ENCODE measurements around the gene IGF2.

Gene IGF2

DNA sequence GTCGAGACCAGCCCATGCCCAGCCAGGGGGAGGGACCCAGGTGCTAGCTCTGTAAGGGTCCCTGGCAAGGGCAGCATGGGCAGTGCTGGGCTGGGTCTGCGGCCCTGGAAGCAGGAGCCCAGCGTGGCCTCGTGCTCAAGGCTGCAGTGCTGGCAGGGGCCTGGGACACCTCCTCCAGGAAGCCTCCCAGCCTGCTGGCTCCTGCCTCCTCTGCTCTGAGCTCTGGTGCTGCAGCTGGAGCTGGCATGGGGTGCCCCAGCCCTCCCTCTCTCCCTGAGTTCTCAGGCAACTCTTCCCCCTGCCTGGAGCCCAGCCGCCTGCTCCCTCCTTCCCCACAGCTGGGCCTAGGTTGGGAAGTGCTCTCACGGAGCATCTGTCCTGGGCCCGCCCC lies 15.0 kb upstream of the IGF2 start:
- Histone ChIP-seq H4K20me1 (ENCODE audit: insufficient read depth) (no peaks in the 10 kb centered on the region), H3K27me3 (ENCODE audit: insufficient read depth, low read depth) (peaks cover 84% of the 10 kb centered on the region), H3K4me1 (ENCODE audit: low read depth, poor library complexity, severe bottlenecking) (no peaks in the 10 kb centered on the region), H3K79me2 (ENCODE audit: insufficient read depth, low read depth) (no peaks in the 10 kb centered on the region), H3K9ac (no peak overlapping the region), H3K4me2 (no peak overlapping the region), H3K36me3 (ENCODE audit: insufficient read depth) (no peaks in the 10 kb centered on the region), H3K27ac (no peak overlapping the region), H3K4me3 (IDR thresholded peaks at IDR 0.05; ENCODE audit: insufficient read depth, low read depth, low read length) (no peak overlapping the region), H2AFZ (ENCODE audit: low read depth) (no peak overlapping the region)
- TF ChIP-seq, protein P1, sequence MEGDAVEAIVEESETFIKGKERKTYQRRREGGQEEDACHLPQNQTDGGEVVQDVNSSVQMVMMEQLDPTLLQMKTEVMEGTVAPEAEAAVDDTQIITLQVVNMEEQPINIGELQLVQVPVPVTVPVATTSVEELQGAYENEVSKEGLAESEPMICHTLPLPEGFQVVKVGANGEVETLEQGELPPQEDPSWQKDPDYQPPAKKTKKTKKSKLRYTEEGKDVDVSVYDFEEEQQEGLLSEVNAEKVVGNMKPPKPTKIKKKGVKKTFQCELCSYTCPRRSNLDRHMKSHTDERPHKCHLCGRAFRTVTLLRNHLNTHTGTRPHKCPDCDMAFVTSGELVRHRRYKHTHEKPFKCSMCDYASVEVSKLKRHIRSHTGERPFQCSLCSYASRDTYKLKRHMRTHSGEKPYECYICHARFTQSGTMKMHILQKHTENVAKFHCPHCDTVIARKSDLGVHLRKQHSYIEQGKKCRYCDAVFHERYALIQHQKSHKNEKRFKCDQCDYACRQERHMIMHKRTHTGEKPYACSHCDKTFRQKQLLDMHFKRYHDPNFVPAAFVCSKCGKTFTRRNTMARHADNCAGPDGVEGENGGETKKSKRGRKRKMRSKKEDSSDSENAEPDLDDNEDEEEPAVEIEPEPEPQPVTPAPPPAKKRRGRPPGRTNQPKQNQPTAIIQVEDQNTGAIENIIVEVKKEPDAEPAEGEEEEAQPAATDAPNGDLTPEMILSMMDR (conservative IDR thresholded peaks at IDR 0.05; ENCODE audit: low read depth, low read length) = no peak

DNA sequence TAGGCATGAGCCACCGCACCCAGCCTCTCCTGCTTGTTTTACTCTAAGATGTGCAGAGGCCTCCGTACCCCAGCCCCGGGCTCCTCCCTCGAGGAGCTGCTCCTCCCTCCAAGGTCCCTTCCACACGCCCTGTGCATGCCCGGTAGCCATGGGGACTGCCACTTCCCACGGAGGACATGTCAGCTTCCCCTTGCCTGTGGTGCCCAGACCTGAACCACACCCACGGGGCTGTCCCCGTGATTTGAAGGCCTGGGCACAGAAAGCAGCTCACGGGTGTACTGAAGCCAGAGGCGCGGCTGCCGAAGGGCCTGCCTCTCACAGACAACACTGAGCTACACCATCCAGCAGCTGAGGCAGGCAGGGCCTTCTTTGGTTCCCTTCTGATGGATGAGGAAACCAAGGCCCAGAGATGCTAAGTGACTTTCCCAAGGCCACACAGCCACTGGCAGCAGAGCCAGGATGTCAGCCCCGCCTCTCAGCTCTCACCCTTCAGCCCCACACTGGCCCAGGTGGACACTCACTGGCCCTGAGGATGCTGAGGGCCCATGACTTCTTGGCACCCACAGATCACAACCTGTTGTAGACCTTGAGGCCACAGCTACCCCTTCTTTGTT lies 14.5 kb upstream of the IGF2 start:
- Histone ChIP-seq H3K27ac (no peak overlapping the region), H3K79me2 (ENCODE audit: insufficient read depth, low read depth) (no peaks in the 10 kb centered on the region), H3K9ac (no peak overlapping the region), H3K27me3 (ENCODE audit: insufficient read depth, low read depth) (peaks cover 86% of the 10 kb centered on the region), H3K4me3 (IDR thresholded peaks at IDR 0.05; ENCODE audit: insufficient read depth, low read depth, low read length) (no peak overlapping the region), H3K36me3 (ENCODE audit: insufficient read depth) (no peaks in the 10 kb centered on the region), H3K4me1 (ENCODE audit: low read depth, poor library complexity, severe bottlenecking) (no peaks in the 10 kb centered on the region), H3K4me2 (no peak overlapping the region), H4K20me1 (ENCODE audit: insufficient read depth) (no peaks in the 10 kb centered on the region), H2AFZ (ENCODE audit: low read depth) (no peak overlapping the region)
- TF ChIP-seq, protein P1 (conservative IDR thresholded peaks at IDR 0.05; ENCODE audit: low read depth, low read length) = no peak

DNA sequence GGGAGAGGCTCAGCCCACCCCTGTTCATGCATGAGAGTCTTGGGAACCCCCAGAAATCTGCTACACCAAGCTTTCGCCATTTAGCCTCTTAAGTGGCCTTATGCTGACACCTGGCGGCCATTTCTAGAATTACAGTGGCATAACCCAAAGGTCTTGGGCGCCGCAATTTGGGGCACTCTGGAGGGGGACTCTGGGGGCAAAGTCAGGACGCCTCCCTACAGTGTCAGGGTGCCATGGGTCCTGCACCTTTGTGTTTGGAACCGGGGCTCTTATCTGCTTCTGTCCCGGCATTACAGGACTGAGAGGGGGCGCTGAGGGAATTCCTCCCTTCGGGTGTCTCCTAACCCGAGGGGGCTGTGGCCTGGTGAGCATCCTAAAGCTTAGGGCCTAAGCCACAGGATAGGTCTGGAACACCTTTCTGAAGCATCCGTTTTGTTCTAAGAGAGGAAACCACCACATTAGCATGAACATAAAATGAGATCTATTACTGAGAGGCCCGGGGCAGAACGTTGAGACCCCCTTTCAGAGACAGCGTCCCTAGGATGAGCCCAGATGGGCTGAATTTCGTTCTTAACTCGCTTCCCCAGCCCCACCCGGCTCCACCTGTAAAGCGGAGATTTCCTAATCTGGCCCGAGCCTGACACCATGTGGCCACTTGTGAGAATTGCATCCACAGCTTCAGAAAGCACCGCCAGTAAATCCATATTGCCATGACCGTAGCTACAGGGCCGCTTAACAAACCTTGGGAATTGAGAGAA lies 12.5 kb upstream of the IGF2 start:
- Histone ChIP-seq H3K36me3 (ENCODE audit: insufficient read depth) (no peaks in the 10 kb centered on the region), H3K4me1 (ENCODE audit: low read depth, poor library complexity, severe bottlenecking) (no peaks in the 10 kb centered on the region), H4K20me1 (ENCODE audit: insufficient read depth) (no peaks in the 10 kb centered on the region), H3K4me2 (peak overlapping the region; percentile 31; the same call in 1 of the 2 replicates), H3K9ac (no peak overlapping the region), H3K27me3 (ENCODE audit: insufficient read depth, low read depth) (peaks cover 90% of the 10 kb centered on the region), H3K79me2 (ENCODE audit: insufficient read depth, low read depth) (no peaks in the 10 kb centered on the region), H3K27ac (no peak overlapping the region), H3K4me3 (IDR thresholded peaks at IDR 0.05; ENCODE audit: insufficient read depth, low read depth, low read length) (no peak overlapping the region), H2AFZ (ENCODE audit: low read depth) (no peak overlapping the region; the same call in 1 of the 2 replicates)
- TF ChIP-seq, protein P1 (conservative IDR thresholded peaks at IDR 0.05; ENCODE audit: low read depth, low read length) = peak; percentile 93

DNA sequence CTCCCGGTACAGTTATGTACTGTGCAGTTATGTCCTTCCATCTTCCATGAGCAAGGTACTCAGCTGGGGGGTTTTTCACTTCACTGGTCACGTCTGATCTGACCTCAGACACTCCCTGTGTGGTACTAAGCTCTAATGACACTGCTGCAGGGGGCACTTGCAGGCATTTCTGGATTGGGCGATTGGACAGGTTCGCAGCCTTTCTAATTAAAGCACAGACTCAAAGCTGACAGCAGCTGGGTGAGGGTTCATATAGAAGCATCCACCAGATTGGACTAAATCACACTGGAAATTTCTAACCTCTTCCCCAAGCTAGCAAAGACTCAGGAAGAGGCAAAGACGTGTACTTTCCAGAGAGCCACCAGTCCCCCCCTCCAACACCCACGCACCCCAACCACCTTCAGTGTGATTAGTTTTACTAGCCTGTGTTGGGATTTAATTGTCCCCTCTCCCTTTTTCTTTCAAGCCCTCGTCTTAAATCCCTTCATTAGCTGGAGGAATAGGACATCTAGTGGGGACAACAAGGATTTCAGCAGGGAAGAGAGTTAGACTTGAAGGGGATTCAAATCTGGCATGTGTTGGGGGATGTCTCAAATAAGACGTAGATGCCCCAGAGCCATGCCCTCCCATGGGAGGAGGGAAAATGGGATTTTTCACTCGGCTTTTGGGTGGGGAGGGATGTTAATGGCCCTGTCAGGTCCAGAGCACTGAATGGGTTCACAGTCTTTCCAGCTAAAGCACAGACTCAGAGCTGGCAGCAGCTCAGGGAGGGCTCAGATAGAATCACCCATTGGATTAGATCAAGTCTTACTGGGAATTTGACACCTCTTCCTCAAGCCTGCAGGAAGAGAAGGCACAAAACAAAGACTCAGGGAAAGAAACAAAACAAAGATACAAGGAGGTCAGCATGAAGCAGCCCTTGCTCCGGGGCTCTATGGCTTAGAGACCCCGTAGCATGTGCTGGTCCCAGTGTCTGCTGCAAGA lies 11.0 kb upstream of the IGF2 start:
- H3K36me3 ChIP-seq (ENCODE audit: insufficient read depth) = no peaks in the 10 kb centered on the region
- H3K4me1 ChIP-seq (ENCODE audit: low read depth, poor library complexity, severe bottlenecking) = no peaks in the 10 kb centered on the region
- H3K4me2 ChIP-seq = no peak overlapping the region
- no peak overlapping the region for H3K27ac ChIP-seq
- H2AFZ ChIP-seq (ENCODE audit: low read depth) = no peak overlapping the region
- no peaks in the 10 kb centered on the region for H4K20me1 ChIP-seq (ENCODE audit: insufficient read depth)
- TF ChIP-seq, protein P1 (conservative IDR thresholded peaks at IDR 0.05; ENCODE audit: low read depth, low read length) = no peak
- no peak overlapping the region for H3K4me3 ChIP-seq (IDR thresholded peaks at IDR 0.05; ENCODE audit: insufficient read depth, low read depth, low read length)
- H3K9ac ChIP-seq = no peak overlapping the region
- no peaks in the 10 kb centered on the region for H3K79me2 ChIP-seq (ENCODE audit: insufficient read depth, low read depth)
- peaks cover 91% of the 10 kb centered on the region for H3K27me3 ChIP-seq (ENCODE audit: insufficient read depth, low read depth)
